ENCODE results near the gene SDC3. TPM values are rescaled to one million over a fixed set of nuclear protein-coding genes. Genes with fewer than 3 reads are reported as not detected.

SDC3 gene
- total and polyA plus RNA-seq, 2 donors (not counting 1 experiment from before 2014, with no cell fraction given), result 0.30 to 4.6 TPM

- H3K27me3 Mint-ChIP-seq, result peaks cover 57% of the 10 kb centered on the region
- WGBS (ENCODE audit: insufficient coverage), result 89% methylated on average over 2 of the region's 2 CpGs
- ATAC-seq (ENCODE audit: low read depth), result no peak
- H3K9me3 Mint-ChIP-seq (ENCODE audit: insufficient read depth), result no peaks in the 10 kb centered on the region
- H4K20me1 ChIP-seq (ENCODE audit: control insufficient read depth, insufficient read depth, low read length, poor library complexity, severe bottlenecking), result no peaks in the 10 kb centered on the region
- H3K9ac ChIP-seq (ENCODE audit: low read length), result no peak overlapping the region
- H3K27ac ChIP-seq (ENCODE audit: low read length in 2 of 2), result no peak overlapping the region
- H3K36me3 ChIP-seq (replicated peaks in 1 of 2; ENCODE audit: control extremely low read depth in 1 of 2, control insufficient read depth in 1 of 2, extremely low read depth in 1 of 2, insufficient read depth in 2 of 2, low read length in 1 of 2), result no peaks in the 10 kb centered on the region
- no peak for DNase-seq
- no peak overlapping the region for H3K4me2 ChIP-seq (replicated peaks; ENCODE audit: low read depth, low read length, poor library complexity, severe bottlenecking)
- TF ChIP-seq, protein P1, sequence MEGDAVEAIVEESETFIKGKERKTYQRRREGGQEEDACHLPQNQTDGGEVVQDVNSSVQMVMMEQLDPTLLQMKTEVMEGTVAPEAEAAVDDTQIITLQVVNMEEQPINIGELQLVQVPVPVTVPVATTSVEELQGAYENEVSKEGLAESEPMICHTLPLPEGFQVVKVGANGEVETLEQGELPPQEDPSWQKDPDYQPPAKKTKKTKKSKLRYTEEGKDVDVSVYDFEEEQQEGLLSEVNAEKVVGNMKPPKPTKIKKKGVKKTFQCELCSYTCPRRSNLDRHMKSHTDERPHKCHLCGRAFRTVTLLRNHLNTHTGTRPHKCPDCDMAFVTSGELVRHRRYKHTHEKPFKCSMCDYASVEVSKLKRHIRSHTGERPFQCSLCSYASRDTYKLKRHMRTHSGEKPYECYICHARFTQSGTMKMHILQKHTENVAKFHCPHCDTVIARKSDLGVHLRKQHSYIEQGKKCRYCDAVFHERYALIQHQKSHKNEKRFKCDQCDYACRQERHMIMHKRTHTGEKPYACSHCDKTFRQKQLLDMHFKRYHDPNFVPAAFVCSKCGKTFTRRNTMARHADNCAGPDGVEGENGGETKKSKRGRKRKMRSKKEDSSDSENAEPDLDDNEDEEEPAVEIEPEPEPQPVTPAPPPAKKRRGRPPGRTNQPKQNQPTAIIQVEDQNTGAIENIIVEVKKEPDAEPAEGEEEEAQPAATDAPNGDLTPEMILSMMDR (IDR thresholded peaks at IDR 0.05), result no peak
- TF ChIP-seq EZH2 (IDR thresholded peaks at IDR 0.05; ENCODE audit: borderline replicate concordance, insufficient read depth, low read depth, low read length, poor library complexity, severe bottlenecking), result no peak
- CTCF ChIA-PET, result interaction anchor here (2.7 kb wide), 1 partner anchor 49 kb away, joined by 9 read pairs; no protein-coding TSS in a partner anchor
- H3K4me3 Mint-ChIP-seq, result no peak overlapping the region
- no peak overlapping the region for H2AFZ ChIP-seq (ENCODE audit: insufficient read depth, low read depth, low read length, poor library complexity, severe bottlenecking)
- no peaks in the 10 kb centered on the region for H3K9me3 ChIP-seq (ENCODE audit: control extremely low read depth in 1 of 3, control insufficient read depth in 2 of 3, insufficient read depth in 1 of 3, low read length in 2 of 3)
- peaks cover 2% of the 10 kb centered on the region for H3K4me1 Mint-ChIP-seq
- peaks cover 0 to 35% (median 20%) of the 10 kb centered on the region in 4 experiments for H3K27me3 ChIP-seq (replicated peaks in 1 of 4; ENCODE audit: control extremely low read depth in 1 of 4, control insufficient read depth in 3 of 4, insufficient read depth in 4 of 4, low read length in 3 of 4)
- intact Hi-C loops (cut with micrococcal nuclease), result loop anchor here (10.0 kb wide), 1 partner anchor 54 kb away; the partner anchor contains the start of gene SDC3
- peaks cover 0 to 3% of the 10 kb centered on the region in 2 donors for H3K4me1 ChIP-seq (ENCODE audit: control insufficient read depth in 2 of 2, insufficient read depth in 2 of 2, low read length in 2 of 2)
- H3K27ac Mint-ChIP-seq, result no peak overlapping the region
- POLR2A ChIA-PET, result no interaction called here
- H3K79me2 ChIP-seq (ENCODE audit: control insufficient read depth, insufficient read depth, low read length), result no peaks in the 10 kb centered on the region
- H3K4me3 ChIP-seq (ENCODE audit: control extremely low read depth in 1 of 5, extremely low read depth in 1 of 5, insufficient read depth in 1 of 5, low read depth in 2 of 5, low read length in 4 of 5), result no peak overlapping the region
These were observed 58.0 kb downstream of the SDC3 start for GRCh38 chr1:30850607-30851006.

- H3K4me2 ChIP-seq (replicated peaks; ENCODE audit: low read depth, low read length, poor library complexity, severe bottlenecking), result no peak overlapping the region
- no peaks in the 10 kb centered on the region for H3K36me3 ChIP-seq (replicated peaks in 1 of 2; ENCODE audit: control extremely low read depth in 1 of 2, control insufficient read depth in 1 of 2, extremely low read depth in 1 of 2, insufficient read depth in 2 of 2, low read length in 1 of 2)
- 87% methylated on average over 4 of the region's 5 CpGs for WGBS (ENCODE audit: insufficient coverage)
- intact Hi-C loops (cut with micrococcal nuclease), result no loop called here
- Mint-ChIP-seq H3K27ac (no peak overlapping the region), H3K27me3 (peaks cover 63% of the 10 kb centered on the region), H3K4me3 (no peak overlapping the region), H3K4me1 (no peaks in the 10 kb centered on the region), H3K9me3 (ENCODE audit: insufficient read depth) (no peaks in the 10 kb centered on the region)
- H3K9ac ChIP-seq (ENCODE audit: low read length), result no peak overlapping the region
- CTCF ChIA-PET, result no interaction called here
- no peak for TF ChIP-seq EZH2 (IDR thresholded peaks at IDR 0.05; ENCODE audit: borderline replicate concordance, insufficient read depth, low read depth, low read length, poor library complexity, severe bottlenecking)
- TF ChIP-seq, protein P1 (IDR thresholded peaks at IDR 0.05), result no peak
- H3K4me1 ChIP-seq (ENCODE audit: control insufficient read depth in 2 of 2, insufficient read depth in 2 of 2, low read length in 2 of 2), result no peaks in the 10 kb centered on the region
- no peaks in the 10 kb centered on the region for H4K20me1 ChIP-seq (ENCODE audit: control insufficient read depth, insufficient read depth, low read length, poor library complexity, severe bottlenecking)
- DNase-seq (no peak), ATAC-seq (ENCODE audit: low read depth) (no peak)
- H2AFZ ChIP-seq (ENCODE audit: insufficient read depth, low read depth, low read length, poor library complexity, severe bottlenecking), result no peak overlapping the region
- H3K9me3 ChIP-seq (ENCODE audit: control extremely low read depth in 1 of 3, control insufficient read depth in 2 of 3, insufficient read depth in 1 of 3, low read length in 2 of 3), result no peaks in the 10 kb centered on the region
- no peaks in the 10 kb centered on the region for H3K79me2 ChIP-seq (ENCODE audit: control insufficient read depth, insufficient read depth, low read length)
- POLR2A ChIA-PET, result interaction anchor here (0.8 kb wide), 1 partner anchor 73 kb away, joined by 4 read pairs; no protein-coding TSS in a partner anchor
- H3K27ac ChIP-seq (ENCODE audit: low read length in 2 of 2), result no peak overlapping the region
- no peak overlapping the region for H3K4me3 ChIP-seq (ENCODE audit: control extremely low read depth in 1 of 5, extremely low read depth in 1 of 5, insufficient read depth in 1 of 5, low read depth in 2 of 5, low read length in 4 of 5)
- peaks cover 0 to 44% (median 23%) of the 10 kb centered on the region in 4 experiments for H3K27me3 ChIP-seq (replicated peaks in 1 of 4; ENCODE audit: control extremely low read depth in 1 of 4, control insufficient read depth in 3 of 4, insufficient read depth in 4 of 4, low read length in 3 of 4)
These were observed 60.4 kb downstream of the SDC3 start for GRCh38 chr1:30848130-30848529.

Measured in B cell (primary cell).